SU-DHL-6 (cell line): Measurements from ENCODE around the gene ATP5PD.
A peak's percentile ranks its signal among the peaks of the same experiment; 100 is the strongest.
"Not testable (repeated sequence)": the region's sequence is repeated elsewhere in the genome, so short reads cannot be mapped to it uniquely, and the experiment has no call there.

Source experiments
- H2AFZ ChIP-seq: fragments of 200-600 bp; sonication (generic); 2 replicates; pipeline ENCODE4 v1.6.1; 2014; ENCODE audit warnings: low read depth, mild to moderate bottlenecking, moderate library complexity, mixed read lengths, antibody characterized with exemption, low read length; ENCODE audit not compliant: severe bottlenecking
- H3F3A ChIP-seq: fragments of 200-600 bp; shearing (Covaris generic); 2 replicates; pipeline ENCODE4 v1.6.0; 2016; ENCODE audit warnings: antibody characterized with exemption, mild to moderate bottlenecking; ENCODE audit not compliant: insufficient read depth
- H3K27ac ChIP-seq: fragments of 200-600 bp; sonication (generic); 2 replicates; pipeline ENCODE4 v1.5.1; 2016; ENCODE audit warnings: low read depth, mild to moderate bottlenecking, low read length, moderate library complexity, mixed read lengths
- H3K27me3 ChIP-seq: fragments of 200-600 bp; sonication (generic), shearing (Covaris generic); 2 replicates; pipeline ENCODE4 v1.6.0; 2014; ENCODE audit warnings: mild to moderate bottlenecking, low read length
- H3K36me3 ChIP-seq: fragments of 200-600 bp; sonication (generic); 2 replicates; pipeline ENCODE4 v1.6.1; 2014; ENCODE audit warnings: mild to moderate bottlenecking, low read length, mixed read lengths
- H3K4me2 ChIP-seq: fragments of 300-600, 200-600 bp; shearing (Covaris generic), sonication (generic); 2 replicates; pipeline ENCODE4 v1.6.0; 2014; ENCODE audit warnings: low read length, low read depth, mild to moderate bottlenecking; ENCODE audit not compliant: poor library complexity, severe bottlenecking
- H3K4me3 ChIP-seq: fragments of 200-600 bp; sonication (generic); 2 replicates; pipeline ENCODE4 v1.5.1; 2014; ENCODE audit warnings: antibody characterized with exemption, low read length, mild to moderate bottlenecking, mixed read lengths; ENCODE audit not compliant: insufficient read depth, poor library complexity, severe bottlenecking
- H3K79me2 ChIP-seq: fragments of 200-600 bp; sonication (generic); 2 replicates; pipeline ENCODE4 v1.6.1; 2014; ENCODE audit warnings: mild to moderate bottlenecking, low read length, moderate library complexity; ENCODE audit not compliant: insufficient read depth
- H3K9ac ChIP-seq: fragments of 200-600 bp; sonication (generic); 2 replicates; pipeline ENCODE4 v1.7.0; 2014; ENCODE audit warnings: mild to moderate bottlenecking, low read length
- H3K9me2 ChIP-seq: fragments of 200-600 bp; sonication (generic); replicated peaks from 2 replicates; pipeline ENCODE4 v1.6.1; 2014; ENCODE audit warnings: low read length; ENCODE audit not compliant: insufficient read depth
- H3K9me3 ChIP-seq: fragments of 200-600 bp; sonication (generic); 2 replicates; pipeline ENCODE4 v1.6.1; 2014; ENCODE audit warnings: low read length, mixed read lengths; ENCODE audit not compliant: insufficient read depth
- H4K20me1 ChIP-seq: fragments of 200-600 bp; sonication (generic); 2 replicates; pipeline ENCODE4 v1.6.1; 2014; ENCODE audit warnings: low read depth, mild to moderate bottlenecking, antibody characterized with exemption, low read length, moderate library complexity, mixed read lengths
- EZH2phosphoT487 ChIP-seq: fragments of 200-600 bp; sonication (generic), shearing (Covaris generic); conservative IDR thresholded peaks from 2 replicates; pipeline ENCODE4 v1.6.1; 2018; ENCODE audit warnings: mild to moderate bottlenecking, antibody characterized with exemption, low read length, moderate library complexity, mixed read lengths
- TF ChIP-seq, protein P1 (sequence below): fragments of 200-600 bp; sonication (generic); IDR thresholded peaks from one replicate; pipeline ENCODE4 v1.5.1; 2017; ENCODE audit warnings: antibody characterized with exemption, mild to moderate bottlenecking, low read length, moderate library complexity; ENCODE audit not compliant: insufficient read depth, poor library complexity, severe bottlenecking

The ATP5PD gene

DNA sequence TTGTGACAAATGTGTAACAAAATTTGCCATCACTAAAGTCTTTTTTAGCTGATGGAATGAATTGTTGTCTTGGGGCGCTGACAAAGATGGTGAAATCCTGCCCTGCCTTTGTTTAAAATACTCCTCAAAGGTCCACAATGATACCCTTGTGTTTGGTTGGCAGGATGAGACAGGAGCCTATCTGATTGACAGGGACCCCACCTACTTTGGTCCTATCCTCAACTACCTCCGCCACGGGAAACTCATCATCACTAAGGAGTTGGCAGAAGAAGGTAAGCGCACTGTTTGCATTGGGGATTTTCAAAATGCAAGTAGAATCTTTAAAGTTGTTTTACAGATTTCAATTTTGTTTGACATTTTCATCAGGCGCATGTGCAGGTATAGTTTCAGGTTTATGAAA is 2.3 kb upstream of the ATP5PD start:
- Histone ChIP-seq H3K9me3 (no peaks in the 10 kb centered on the region), H3K4me3 (no peak overlapping the region), H3K79me2 (peaks cover 9% of the 10 kb centered on the region), H3K4me2 (no peak overlapping the region), H3K27me3 (no peaks in the 10 kb centered on the region), H3K36me3 (0 out of 2 replicates have a peak, but pooled peaks cover 4% of the 10 kb centered on the region), H3K9me2 (no peaks in the 10 kb centered on the region), H3F3A (0 out of 2 replicates have a peak, but pooled peaks cover 4% of the 10 kb centered on the region), H2AFZ (no peak overlapping the region), H3K9ac (no peak overlapping the region), H4K20me1 (no peaks in the 10 kb centered on the region), H3K27ac (no peak overlapping the region)
- no peak for TF ChIP-seq EZH2phosphoT487
- TF ChIP-seq, protein P1, sequence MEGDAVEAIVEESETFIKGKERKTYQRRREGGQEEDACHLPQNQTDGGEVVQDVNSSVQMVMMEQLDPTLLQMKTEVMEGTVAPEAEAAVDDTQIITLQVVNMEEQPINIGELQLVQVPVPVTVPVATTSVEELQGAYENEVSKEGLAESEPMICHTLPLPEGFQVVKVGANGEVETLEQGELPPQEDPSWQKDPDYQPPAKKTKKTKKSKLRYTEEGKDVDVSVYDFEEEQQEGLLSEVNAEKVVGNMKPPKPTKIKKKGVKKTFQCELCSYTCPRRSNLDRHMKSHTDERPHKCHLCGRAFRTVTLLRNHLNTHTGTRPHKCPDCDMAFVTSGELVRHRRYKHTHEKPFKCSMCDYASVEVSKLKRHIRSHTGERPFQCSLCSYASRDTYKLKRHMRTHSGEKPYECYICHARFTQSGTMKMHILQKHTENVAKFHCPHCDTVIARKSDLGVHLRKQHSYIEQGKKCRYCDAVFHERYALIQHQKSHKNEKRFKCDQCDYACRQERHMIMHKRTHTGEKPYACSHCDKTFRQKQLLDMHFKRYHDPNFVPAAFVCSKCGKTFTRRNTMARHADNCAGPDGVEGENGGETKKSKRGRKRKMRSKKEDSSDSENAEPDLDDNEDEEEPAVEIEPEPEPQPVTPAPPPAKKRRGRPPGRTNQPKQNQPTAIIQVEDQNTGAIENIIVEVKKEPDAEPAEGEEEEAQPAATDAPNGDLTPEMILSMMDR: no peak

DNA sequence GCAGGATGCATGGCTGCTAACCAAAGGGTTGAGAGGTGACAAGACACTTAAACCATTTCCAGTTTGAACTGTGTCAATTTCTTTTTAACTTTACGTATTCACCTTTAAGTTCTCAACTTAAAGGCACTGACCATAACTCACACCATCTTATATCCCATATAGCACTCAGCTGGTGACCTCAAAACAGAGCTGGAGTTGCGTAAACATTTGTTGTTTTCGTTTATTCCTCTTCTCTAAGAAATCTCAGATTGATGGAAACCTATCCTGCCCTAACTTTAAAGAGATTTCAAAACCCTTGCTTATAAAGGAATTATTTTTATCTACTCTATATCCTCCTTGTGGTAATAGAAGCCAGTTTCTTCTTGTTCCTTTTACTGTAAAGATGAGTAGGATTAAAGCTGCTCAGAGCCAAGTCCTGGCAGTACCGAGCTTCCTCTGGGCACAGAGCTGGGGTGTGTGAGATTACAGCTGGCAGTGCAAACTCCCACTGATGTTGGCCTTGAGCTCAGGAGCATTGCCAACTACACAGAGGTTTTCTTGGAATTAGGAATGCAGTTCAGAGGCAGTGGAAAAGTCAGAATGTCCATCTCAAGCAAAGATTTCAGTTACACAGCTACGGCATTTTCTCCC is 1.6 kb upstream of the ATP5PD start:
- H3K27me3 ChIP-seq: no peaks in the 10 kb centered on the region
- TF ChIP-seq EZH2phosphoT487: no peak
- TF ChIP-seq, protein P1: no peak
- H3K9me2 ChIP-seq: no peaks in the 10 kb centered on the region
- H4K20me1 ChIP-seq: no peaks in the 10 kb centered on the region
- 0 out of 2 replicates have a peak, but pooled peaks cover 4% of the 10 kb centered on the region for H3K36me3 ChIP-seq
- H3K79me2 ChIP-seq: peaks cover 9% of the 10 kb centered on the region
- peak overlapping the region; percentile 87 for H3K4me2 ChIP-seq
- 0 out of 2 replicates have a peak, but pooled peaks cover 4% of the 10 kb centered on the region for H3F3A ChIP-seq
- H3K9ac ChIP-seq: peak overlapping the region; percentile 96
- no peak overlapping the region for H2AFZ ChIP-seq
- H3K27ac ChIP-seq: no peak overlapping the region
- no peaks in the 10 kb centered on the region for H3K9me3 ChIP-seq
- H3K4me3 ChIP-seq: peak overlapping the region; percentile 96

DNA sequence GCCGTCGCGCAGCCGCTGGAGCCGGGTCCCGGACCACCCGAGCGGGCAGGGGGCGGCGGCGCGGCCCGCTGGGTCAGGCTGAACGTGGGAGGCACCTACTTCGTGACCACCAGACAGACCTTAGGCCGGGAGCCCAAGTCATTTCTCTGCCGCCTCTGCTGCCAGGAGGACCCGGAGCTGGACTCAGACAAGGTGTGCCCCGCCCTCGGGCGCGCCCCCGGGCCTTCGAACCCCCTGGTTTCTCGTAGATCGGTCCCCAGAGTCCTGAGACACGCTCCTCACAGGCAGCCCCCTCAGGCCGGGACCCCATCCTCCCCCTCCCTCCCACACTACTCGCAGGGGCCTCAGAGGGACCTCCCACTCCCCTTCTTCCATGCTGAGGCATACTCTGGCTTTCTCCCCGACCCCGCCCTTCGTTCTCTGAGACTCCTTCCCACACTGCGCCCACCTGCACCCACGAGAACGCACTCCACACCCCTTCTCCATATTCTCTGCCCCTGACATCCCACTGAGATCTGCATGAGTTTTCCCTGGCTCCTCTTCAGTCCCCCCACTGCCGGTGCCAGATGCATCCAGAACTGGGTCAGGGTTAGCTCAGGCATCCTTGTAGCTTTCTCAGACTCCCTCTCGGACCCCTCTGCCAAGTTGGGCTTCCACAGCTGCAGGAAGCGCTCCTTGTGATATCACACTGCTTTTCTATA is 779 bp upstream of the ATP5PD start:
- H3F3A ChIP-seq: 0 out of 2 replicates have a peak, but pooled peaks cover 4% of the 10 kb centered on the region
- peak overlapping the region; percentile 87 for H3K4me2 ChIP-seq
- peak overlapping the region; percentile 48 for H2AFZ ChIP-seq
- H3K27ac ChIP-seq: no peak overlapping the region
- H3K27me3 ChIP-seq: no peaks in the 10 kb centered on the region
- no peak for TF ChIP-seq EZH2phosphoT487
- TF ChIP-seq, protein P1: no peak
- peaks cover 9% of the 10 kb centered on the region for H3K79me2 ChIP-seq
- peak overlapping the region; percentile 96 for H3K9ac ChIP-seq
- H3K4me3 ChIP-seq: peak overlapping the region; percentile 96
- 0 out of 2 replicates have a peak, but pooled peaks cover 4% of the 10 kb centered on the region for H3K36me3 ChIP-seq
- no peaks in the 10 kb centered on the region for H4K20me1 ChIP-seq
- no peaks in the 10 kb centered on the region for H3K9me2 ChIP-seq
- no peaks in the 10 kb centered on the region for H3K9me3 ChIP-seq

DNA sequence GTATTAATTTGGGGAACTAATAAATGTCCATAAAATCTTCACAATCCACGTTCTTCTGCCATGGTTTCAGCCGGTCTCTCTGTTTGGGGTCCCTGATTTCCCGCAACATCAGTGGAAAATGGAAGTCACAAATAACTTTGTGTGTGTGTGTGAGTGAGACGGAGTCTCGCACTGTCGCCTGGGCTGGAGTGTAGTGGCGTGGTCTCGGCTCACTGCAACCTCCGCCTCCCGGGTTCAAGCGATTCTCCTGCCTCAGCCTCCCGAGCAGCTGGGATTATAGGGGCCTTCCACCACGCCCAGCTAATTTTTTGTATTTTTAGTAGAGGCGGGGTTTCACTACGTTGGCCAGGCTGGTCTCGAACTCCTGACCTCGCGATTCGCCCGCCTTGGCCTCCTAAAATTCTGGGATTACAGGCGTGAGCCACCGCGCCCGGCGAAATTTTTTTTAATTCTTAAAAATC is 793 bp downstream of the ATP5PD start:
- not testable (repeated sequence) for H3K36me3 ChIP-seq, H3K27ac ChIP-seq, H3F3A ChIP-seq, H3K79me2 ChIP-seq, H3K9me3 ChIP-seq, H3K9me2 ChIP-seq, H3K27me3 ChIP-seq, H4K20me1 ChIP-seq, H2AFZ ChIP-seq
- Histone ChIP-seq H3K9ac (peak overlapping the region; percentile 96), H3K4me2 (peak overlapping the region; percentile 53), H3K4me3 (peak overlapping the region; percentile 96)
